Measurements from ENCODE around the gene ATXN2. TPM values are rescaled to one million over a fixed set of nuclear protein-coding genes. Genes with fewer than 3 reads are reported as not detected.

ATXN2 gene
- total RNA-seq, 1 experiment from 2014 or later, result 17.2 TPM

GRCh38 chr12:111546758-111547383 is 52.2 kb downstream of the ATXN2 start:
- H2AFZ ChIP-seq (ENCODE audit: low read length), result no peak overlapping the region
- intact Hi-C loops (cut with micrococcal nuclease), result no loop called here
- no peak for ATAC-seq
- ChIA-PET CTCF (no interaction called here), POLR2A (ENCODE audit: unreplicated experiment) (no interaction called here)
- 0 out of 2 replicates have a peak, but pooled peaks cover 5% of the 10 kb centered on the region for H4K20me1 ChIP-seq (ENCODE audit: low read length)
- H3K27ac ChIP-seq (ENCODE audit: low read length), result no peak overlapping the region
- H3K9ac ChIP-seq (ENCODE audit: low read length), result no peak overlapping the region
- H3K9me2 ChIP-seq (replicated peaks; ENCODE audit: low read length), result no peaks in the 10 kb centered on the region
- no peaks in the 10 kb centered on the region for H3K27me3 ChIP-seq (ENCODE audit: low read length)
- TF ChIP-seq, protein P1, sequence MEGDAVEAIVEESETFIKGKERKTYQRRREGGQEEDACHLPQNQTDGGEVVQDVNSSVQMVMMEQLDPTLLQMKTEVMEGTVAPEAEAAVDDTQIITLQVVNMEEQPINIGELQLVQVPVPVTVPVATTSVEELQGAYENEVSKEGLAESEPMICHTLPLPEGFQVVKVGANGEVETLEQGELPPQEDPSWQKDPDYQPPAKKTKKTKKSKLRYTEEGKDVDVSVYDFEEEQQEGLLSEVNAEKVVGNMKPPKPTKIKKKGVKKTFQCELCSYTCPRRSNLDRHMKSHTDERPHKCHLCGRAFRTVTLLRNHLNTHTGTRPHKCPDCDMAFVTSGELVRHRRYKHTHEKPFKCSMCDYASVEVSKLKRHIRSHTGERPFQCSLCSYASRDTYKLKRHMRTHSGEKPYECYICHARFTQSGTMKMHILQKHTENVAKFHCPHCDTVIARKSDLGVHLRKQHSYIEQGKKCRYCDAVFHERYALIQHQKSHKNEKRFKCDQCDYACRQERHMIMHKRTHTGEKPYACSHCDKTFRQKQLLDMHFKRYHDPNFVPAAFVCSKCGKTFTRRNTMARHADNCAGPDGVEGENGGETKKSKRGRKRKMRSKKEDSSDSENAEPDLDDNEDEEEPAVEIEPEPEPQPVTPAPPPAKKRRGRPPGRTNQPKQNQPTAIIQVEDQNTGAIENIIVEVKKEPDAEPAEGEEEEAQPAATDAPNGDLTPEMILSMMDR (conservative IDR thresholded peaks at IDR 0.05; ENCODE audit: low read depth, low read length), result no peak
- TF ChIP-seq EZH2 (IDR thresholded peaks at IDR 0.05; ENCODE audit: low read length, unreplicated experiment), result no peak
- TF ChIP-seq EZH2phosphoT487 (IDR thresholded peaks at IDR 0.05; ENCODE audit: borderline replicate concordance, low read length), result no peak
- no peaks in the 10 kb centered on the region for H3K4me1 ChIP-seq (ENCODE audit: insufficient read depth, low read length)
- no peak overlapping the region for H3K4me2 ChIP-seq (ENCODE audit: low read length)
- H3K79me2 ChIP-seq (ENCODE audit: low read length), result peaks cover 23% of the 10 kb centered on the region
- peaks cover 24% of the 10 kb centered on the region; the same call in 1 of the 2 replicates for H3K36me3 ChIP-seq (ENCODE audit: low read depth, low read length)
- DNase-seq, result no peak
- H3K9me3 ChIP-seq (ENCODE audit: low read length), result no peaks in the 10 kb centered on the region
- no peaks in the 10 kb centered on the region for H3F3A ChIP-seq (ENCODE audit: low read length, unreplicated experiment)
- BruUV-seq (replicated peaks), result no TSS peak
- H3K4me3 ChIP-seq (ENCODE audit: low read length), result no peak overlapping the region

- Histone ChIP-seq H3K9ac (ENCODE audit: low read length) (no peak overlapping the region), H2AFZ (ENCODE audit: low read length) (no peak overlapping the region), H3K4me2 (ENCODE audit: low read length) (no peak overlapping the region), H3K9me3 (ENCODE audit: low read length) (no peaks in the 10 kb centered on the region), H3K36me3 (ENCODE audit: low read depth, low read length) (peaks cover 24% of the 10 kb centered on the region; the same call in 1 of the 2 replicates), H3K4me3 (ENCODE audit: low read length) (no peak overlapping the region), H3K4me1 (ENCODE audit: insufficient read depth, low read length) (no peaks in the 10 kb centered on the region), H4K20me1 (ENCODE audit: low read length) (0 out of 2 replicates have a peak, but pooled peaks cover 5% of the 10 kb centered on the region), H3K27me3 (ENCODE audit: low read length) (no peaks in the 10 kb centered on the region), H3F3A (ENCODE audit: low read length, unreplicated experiment) (no peaks in the 10 kb centered on the region), H3K27ac (ENCODE audit: low read length) (no peak overlapping the region), H3K79me2 (ENCODE audit: low read length) (peaks cover 23% of the 10 kb centered on the region), H3K9me2 (replicated peaks; ENCODE audit: low read length) (no peaks in the 10 kb centered on the region)
- ChIA-PET POLR2A (ENCODE audit: unreplicated experiment) (no interaction called here), CTCF (no interaction called here)
- ATAC-seq, result no peak
- intact Hi-C loops (cut with micrococcal nuclease), result no loop called here
- no peak for TF ChIP-seq EZH2phosphoT487 (IDR thresholded peaks at IDR 0.05; ENCODE audit: borderline replicate concordance, low read length)
- DNase-seq, result no peak
- BruUV-seq (replicated peaks), result no TSS peak
These were observed 52.9 kb downstream of the ATXN2 start for GRCh38 chr12:111546171-111546570.

DNA sequence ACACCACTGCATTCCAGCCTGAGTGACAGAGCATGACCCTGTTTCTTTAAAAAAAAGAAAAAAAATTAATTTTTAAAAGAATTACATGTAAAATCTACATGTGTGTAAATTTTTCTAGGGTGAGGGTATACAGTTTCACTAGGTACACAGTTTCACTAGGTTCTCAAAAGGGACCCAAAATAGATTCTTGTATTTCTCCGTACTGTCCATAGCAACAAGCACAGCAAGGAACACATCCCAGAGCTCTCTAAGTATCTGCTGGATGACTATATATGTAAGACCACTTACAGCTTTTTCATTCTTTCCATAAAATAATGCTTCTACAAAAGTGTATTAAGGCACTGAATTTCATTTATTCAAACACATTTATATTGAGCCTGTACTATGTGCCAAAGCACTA is 55.1 kb downstream of the ATXN2 start:
- Histone ChIP-seq H3K36me3 (ENCODE audit: low read depth, low read length) (peaks cover 20% of the 10 kb centered on the region; the same call in 1 of the 2 replicates), H3K4me1 (ENCODE audit: insufficient read depth, low read length) (no peaks in the 10 kb centered on the region), H3K79me2 (ENCODE audit: low read length) (peaks cover 27% of the 10 kb centered on the region), H3K9ac (ENCODE audit: low read length) (no peak overlapping the region), H3K4me2 (ENCODE audit: low read length) (no peak overlapping the region), H4K20me1 (ENCODE audit: low read length) (0 out of 2 replicates have a peak, but pooled peaks cover 5% of the 10 kb centered on the region), H3K4me3 (ENCODE audit: low read length) (no peak overlapping the region), H3K27ac (ENCODE audit: low read length) (no peak overlapping the region), H3K9me2 (replicated peaks; ENCODE audit: low read length) (no peaks in the 10 kb centered on the region), H3K9me3 (ENCODE audit: low read length) (no peaks in the 10 kb centered on the region), H2AFZ (ENCODE audit: low read length) (no peak overlapping the region), H3F3A (ENCODE audit: low read length, unreplicated experiment) (no peaks in the 10 kb centered on the region), H3K27me3 (ENCODE audit: low read length) (no peaks in the 10 kb centered on the region)
- intact Hi-C loops (cut with micrococcal nuclease), result loop anchor here (2.0 kb wide), 1 partner anchor 35 kb away; no protein-coding TSS in a partner anchor
- CTCF ChIA-PET, result interaction anchor here (0.5 kb wide), 1 partner anchor 1572 kb away, joined by 4 read pairs; no protein-coding TSS in a partner anchor
- no peak for TF ChIP-seq EZH2 (IDR thresholded peaks at IDR 0.05; ENCODE audit: low read length, unreplicated experiment)
- no peak for TF ChIP-seq EZH2phosphoT487 (IDR thresholded peaks at IDR 0.05; ENCODE audit: borderline replicate concordance, low read length)
- TF ChIP-seq, protein P1 (conservative IDR thresholded peaks at IDR 0.05; ENCODE audit: low read depth, low read length), result no peak
- no TSS peak for BruUV-seq (replicated peaks)
- DNase-seq (no peak), ATAC-seq (no peak)
- POLR2A ChIA-PET (ENCODE audit: unreplicated experiment), result no interaction called here
